ENCODE results near the gene SMO.

DNA sequence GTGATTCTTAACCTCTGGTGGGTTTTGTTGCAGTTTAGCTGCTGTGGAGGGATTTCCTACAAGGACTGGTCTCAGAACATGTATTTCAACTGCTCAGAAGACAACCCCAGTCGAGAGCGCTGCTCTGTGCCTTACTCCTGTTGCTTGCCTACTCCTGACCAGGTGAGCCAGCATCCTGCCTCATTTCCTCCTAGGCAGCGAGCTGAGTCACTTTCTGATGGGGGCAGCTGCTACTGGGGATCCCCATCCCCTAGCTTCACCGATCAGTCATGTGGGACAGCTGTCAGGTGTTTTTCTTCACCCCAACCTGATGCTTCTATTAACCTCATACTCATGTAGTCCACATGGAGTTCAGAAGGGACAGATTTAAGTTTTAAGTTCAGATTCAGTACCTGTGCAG is 21.7 kb upstream of the SMO start:
- TF ChIP-seq, protein P1, sequence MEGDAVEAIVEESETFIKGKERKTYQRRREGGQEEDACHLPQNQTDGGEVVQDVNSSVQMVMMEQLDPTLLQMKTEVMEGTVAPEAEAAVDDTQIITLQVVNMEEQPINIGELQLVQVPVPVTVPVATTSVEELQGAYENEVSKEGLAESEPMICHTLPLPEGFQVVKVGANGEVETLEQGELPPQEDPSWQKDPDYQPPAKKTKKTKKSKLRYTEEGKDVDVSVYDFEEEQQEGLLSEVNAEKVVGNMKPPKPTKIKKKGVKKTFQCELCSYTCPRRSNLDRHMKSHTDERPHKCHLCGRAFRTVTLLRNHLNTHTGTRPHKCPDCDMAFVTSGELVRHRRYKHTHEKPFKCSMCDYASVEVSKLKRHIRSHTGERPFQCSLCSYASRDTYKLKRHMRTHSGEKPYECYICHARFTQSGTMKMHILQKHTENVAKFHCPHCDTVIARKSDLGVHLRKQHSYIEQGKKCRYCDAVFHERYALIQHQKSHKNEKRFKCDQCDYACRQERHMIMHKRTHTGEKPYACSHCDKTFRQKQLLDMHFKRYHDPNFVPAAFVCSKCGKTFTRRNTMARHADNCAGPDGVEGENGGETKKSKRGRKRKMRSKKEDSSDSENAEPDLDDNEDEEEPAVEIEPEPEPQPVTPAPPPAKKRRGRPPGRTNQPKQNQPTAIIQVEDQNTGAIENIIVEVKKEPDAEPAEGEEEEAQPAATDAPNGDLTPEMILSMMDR (IDR thresholded peaks at IDR 0.05), result no peak
- TF ChIP-seq POLR2AphosphoS5 (IDR thresholded peaks at IDR 0.05; ENCODE audit: insufficient read depth in 1 of 2, low read depth in 1 of 2) (no peak), POLR2A (IDR thresholded peaks at IDR 0.05) (no peak)

Measured in vagina (tissue), 2 donors.